CD4-positive, alpha-beta T cell treated with Interleukin-6 at 100 ng/mL for 8 hours (primary cell): ENCODE measurements around the gene POLR3B.

ENCODE experiments used
- DNase-seq: peaks from one replicate; pipeline ENCODE4 v3.0.0-alpha.2; 2020; ENCODE audit warnings: mixed read lengths, low spot score

Gene POLR3B

GRCh38 chr12:106415134-106415533 lies 57.6 kb downstream of the POLR3B start:
- DNase-seq = no peak

- no peak for DNase-seq
These were observed 58.7 kb downstream of the POLR3B start for GRCh38 chr12:106416273-106416672.

- DNase-seq = no peak
These were observed 60.7 kb downstream of the POLR3B start for GRCh38 chr12:106417926-106418910.

GRCh38 chr12:106418970-106419369 lies 61.4 kb downstream of the POLR3B start:
- DNase-seq = no peak

GRCh38 chr12:106423291-106423690 lies 65.7 kb downstream of the POLR3B start:
- DNase-seq = no peak

GRCh38 chr12:106425061-106425702 lies 67.6 kb downstream of the POLR3B start:
- no peak for DNase-seq

GRCh38 chr12:106427917-106428316 lies 70.4 kb downstream of the POLR3B start:
- DNase-seq = no peak

- no peak for DNase-seq
These were observed 70.8 kb downstream of the POLR3B start for GRCh38 chr12:106428384-106428783.

- no peak for DNase-seq
These were observed 71.5 kb downstream of the POLR3B start for GRCh38 chr12:106429043-106429552.

GRCh38 chr12:106429636-106430035 lies 72.1 kb downstream of the POLR3B start:
- no peak for DNase-seq

- no peak for DNase-seq
These were observed 74.4 kb downstream of the POLR3B start for GRCh38 chr12:106431839-106432411.

- DNase-seq = no peak
These were observed 75.5 kb downstream of the POLR3B start for GRCh38 chr12:106433055-106433454.

GRCh38 chr12:106434526-106434925 lies 77.0 kb downstream of the POLR3B start:
- no peak for DNase-seq

GRCh38 chr12:106436164-106436563 lies 78.6 kb downstream of the POLR3B start:
- no peak for DNase-seq

GRCh38 chr12:106442575-106442974 lies 85.0 kb downstream of the POLR3B start:
- DNase-seq = no peak

GRCh38 chr12:106445053-106445452 lies 87.5 kb downstream of the POLR3B start:
- no peak for DNase-seq

GRCh38 chr12:106445959-106446358 lies 88.4 kb downstream of the POLR3B start:
- no peak for DNase-seq

GRCh38 chr12:106446419-106447092 lies 89.0 kb downstream of the POLR3B start:
- DNase-seq = no peak

GRCh38 chr12:106452309-106452708 lies 94.8 kb downstream of the POLR3B start:
- no peak for DNase-seq

- DNase-seq = no peak
These were observed 97.6 kb downstream of the POLR3B start for GRCh38 chr12:106455111-106455510.

- no peak for DNase-seq
These were observed 101.6 kb downstream of the POLR3B start for GRCh38 chr12:106459124-106459523.

- no peak for DNase-seq
These were observed 102.0 kb downstream of the POLR3B start for GRCh38 chr12:106459534-106459933.
